ENCODE results near the gene ZMYND8.

- TF ChIP-seq CTCF (IDR thresholded peaks at IDR 0.05; ENCODE audit: poor library complexity, severe bottlenecking) = no peak
- no peak for TF ChIP-seq POLR2AphosphoS5 (IDR thresholded peaks at IDR 0.05)
- no peak for TF ChIP-seq TAF1 (IDR thresholded peaks at IDR 0.05; ENCODE audit: low read depth)
- no peak for TF ChIP-seq RAD21 (conservative IDR thresholded peaks at IDR 0.05)
These were observed 118.8 kb downstream of the ZMYND8 start for GRCh38 chr20:47237715-47238114.
